Vagina (tissue), 2 donors: ENCODE data around the gene ESPL1.

Source experiments
- POLR2A ChIP-seq, 2 donors: fragments of 450-650 bp; IDR thresholded peaks; one replicate each; pipeline ENCODE4 v1.6.1; 2017; ENCODE audit warnings: antibody characterized with exemption in 2 of 2, mild to moderate bottlenecking in 2 of 2, moderate library complexity in 2 of 2
- POLR2AphosphoS5 ChIP-seq, 2 donors: sonication (generic); formaldehyde crosslinking; IDR thresholded peaks; one replicate each; pipeline ENCODE4 v1.9.0; 2017; ENCODE audit warnings: antibody characterized with exemption in 2 of 2, mild to moderate bottlenecking in 2 of 2, low read depth in 1 of 2; ENCODE audit not compliant: insufficient read depth in 1 of 2
- TF ChIP-seq, protein P1 (sequence below), 3 experiments: fragments of 450-650 bp in 2 of 3; fragments of 200-600 bp in 1 of 3; sonication (generic) in 1 of 3; IDR thresholded peaks; one replicate each; pipeline ENCODE4 v1.5.1; 2017 to 2019; ENCODE audit warnings: antibody characterized with exemption in 3 of 3, mild to moderate bottlenecking in 2 of 3, moderate library complexity in 2 of 3

DNA sequence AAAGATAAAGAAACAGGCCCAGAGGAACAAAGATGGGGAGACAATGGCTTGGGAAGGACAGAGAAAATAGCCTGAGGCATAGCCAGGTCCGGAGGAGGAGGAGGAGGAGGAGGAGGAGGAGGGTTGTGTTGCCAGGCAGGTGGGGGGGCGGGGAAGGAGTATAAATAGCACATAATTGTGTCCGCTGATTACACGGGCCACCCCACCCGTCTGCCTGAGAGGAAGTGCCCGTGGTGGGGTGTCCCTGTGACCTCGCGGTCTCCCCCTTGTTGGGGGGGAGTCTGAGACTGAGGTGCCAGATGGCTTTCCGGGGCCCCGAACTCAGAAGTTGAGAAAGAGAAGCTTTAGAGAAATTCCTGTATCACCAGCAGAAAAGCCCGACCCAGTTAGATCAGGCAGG is 69.9 kb downstream of the ESPL1 start:
- TF ChIP-seq, protein P1, sequence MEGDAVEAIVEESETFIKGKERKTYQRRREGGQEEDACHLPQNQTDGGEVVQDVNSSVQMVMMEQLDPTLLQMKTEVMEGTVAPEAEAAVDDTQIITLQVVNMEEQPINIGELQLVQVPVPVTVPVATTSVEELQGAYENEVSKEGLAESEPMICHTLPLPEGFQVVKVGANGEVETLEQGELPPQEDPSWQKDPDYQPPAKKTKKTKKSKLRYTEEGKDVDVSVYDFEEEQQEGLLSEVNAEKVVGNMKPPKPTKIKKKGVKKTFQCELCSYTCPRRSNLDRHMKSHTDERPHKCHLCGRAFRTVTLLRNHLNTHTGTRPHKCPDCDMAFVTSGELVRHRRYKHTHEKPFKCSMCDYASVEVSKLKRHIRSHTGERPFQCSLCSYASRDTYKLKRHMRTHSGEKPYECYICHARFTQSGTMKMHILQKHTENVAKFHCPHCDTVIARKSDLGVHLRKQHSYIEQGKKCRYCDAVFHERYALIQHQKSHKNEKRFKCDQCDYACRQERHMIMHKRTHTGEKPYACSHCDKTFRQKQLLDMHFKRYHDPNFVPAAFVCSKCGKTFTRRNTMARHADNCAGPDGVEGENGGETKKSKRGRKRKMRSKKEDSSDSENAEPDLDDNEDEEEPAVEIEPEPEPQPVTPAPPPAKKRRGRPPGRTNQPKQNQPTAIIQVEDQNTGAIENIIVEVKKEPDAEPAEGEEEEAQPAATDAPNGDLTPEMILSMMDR (IDR thresholded peaks at IDR 0.05) = no peak
- TF ChIP-seq POLR2AphosphoS5 (IDR thresholded peaks at IDR 0.05; ENCODE audit: insufficient read depth in 1 of 2, low read depth in 1 of 2) (no peak), POLR2A (IDR thresholded peaks at IDR 0.05) (no peak)
